OCI-LY1 (cell line): ENCODE data around the gene SLC25A25.

Source experiments
- H2AFZ ChIP-seq: fragments of 200-600 bp; sonication (generic), shearing (Covaris generic); 2 replicates; pipeline ENCODE4 v1.6.0; 2014; ENCODE audit warnings: antibody characterized with exemption, mild to moderate bottlenecking, low read length
- H3F3A ChIP-seq: fragments of 200-600 bp; sonication (generic), shearing (Covaris generic); 2 replicates; pipeline ENCODE4 v1.6.0; 2014; ENCODE audit warnings: mild to moderate bottlenecking, antibody characterized with exemption, low read length, moderate library complexity; ENCODE audit not compliant: insufficient read depth
- H3K27ac ChIP-seq: fragments of 200-600 bp; sonication (generic); 2 replicates; pipeline ENCODE4 v1.5.1; 2014; ENCODE audit warnings: low read length, mixed run types, mild to moderate bottlenecking, low read depth; ENCODE audit not compliant: poor library complexity, severe bottlenecking
- H3K27me3 ChIP-seq: fragments of 200-600 bp; sonication (generic); 2 replicates; pipeline ENCODE4 v1.6.0; 2014; ENCODE audit warnings: antibody characterized with exemption, mild to moderate bottlenecking, low read length, moderate library complexity; ENCODE audit not compliant: insufficient read depth
- H3K36me3 ChIP-seq: fragments of 200-600 bp; sonication (generic); 2 replicates; pipeline ENCODE4 v1.6.1; 2014; ENCODE audit warnings: mild to moderate bottlenecking, antibody characterized with exemption, low read length, moderate library complexity, mixed read lengths; ENCODE audit not compliant: insufficient read depth
- H3K4me1 ChIP-seq: fragments of 200-600 bp; sonication (generic); 2 replicates; pipeline ENCODE4 v1.5.1; 2014; ENCODE audit warnings: mild to moderate bottlenecking, low read length, moderate library complexity; ENCODE audit not compliant: insufficient read depth, severe bottlenecking
- H3K4me2 ChIP-seq: fragments of 200-600 bp; sonication (generic), shearing (Covaris generic); 2 replicates; pipeline ENCODE4 v1.6.1; 2014; ENCODE audit warnings: low read length
- H3K4me3 ChIP-seq: fragments of 200-600 bp; sonication (generic); 2 replicates; pipeline ENCODE4 v1.5.1; 2014; ENCODE audit warnings: low read length, low read depth, mild to moderate bottlenecking, mixed read lengths; ENCODE audit not compliant: poor library complexity, severe bottlenecking
- H3K79me2 ChIP-seq: fragments of 200-600 bp; shearing (Covaris generic); 2 replicates; pipeline ENCODE4 v1.6.1; 2016; ENCODE audit warnings: mixed run types, low read length, mixed read lengths; ENCODE audit not compliant: insufficient read depth
- H3K9ac ChIP-seq: fragments of 200-600 bp; sonication (generic), shearing (Covaris generic); 2 replicates; pipeline ENCODE4 v1.6.1; 2014; ENCODE audit warnings: mild to moderate bottlenecking, low read length, mixed read lengths
- H3K9me2 ChIP-seq: fragments of 200-600 bp; sonication (generic), shearing (Covaris generic); 2 replicates; pipeline ENCODE4 v1.6.1; 2014; ENCODE audit warnings: low read depth, mild to moderate bottlenecking, low read length, mixed read lengths
- H3K9me3 ChIP-seq: fragments of 200-600 bp; shearing (Covaris generic); 2 replicates; pipeline ENCODE4 v1.6.1; 2014; ENCODE audit warnings: low read length, mixed read lengths
- H4K20me1 ChIP-seq: fragments of 200-600 bp; sonication (generic), shearing (Covaris generic); 2 replicates; pipeline ENCODE4 v1.6.0; 2016; ENCODE audit warnings: mild to moderate bottlenecking, low read length; ENCODE audit not compliant: insufficient read depth
- CTCF ChIP-seq: fragments of 200-600 bp; sonication (generic), shearing (Covaris generic); IDR thresholded peaks from 2 replicates; pipeline ENCODE4 v1.5.1; 2017; ENCODE audit warnings: mild to moderate bottlenecking, antibody characterized with exemption, low read length, moderate library complexity, mixed read lengths
- EZH2 ChIP-seq: fragments of 200-600 bp; sonication (generic), shearing (Covaris generic); IDR thresholded peaks from 2 replicates; pipeline ENCODE4 v1.8.0; 2017; ENCODE audit warnings: borderline replicate concordance, mixed run types, mild to moderate bottlenecking, antibody characterized with exemption, low read length, moderate library complexity, mixed read lengths

SLC25A25 gene

GRCh38 chr9:128072144-128073021 lies 4.4 kb downstream of the SLC25A25 start:
- peaks cover 58% of the 10 kb centered on the region for H3K79me2 ChIP-seq
- H3K27me3 ChIP-seq = no peaks in the 10 kb centered on the region
- peak overlapping the region; percentile 32 for H3K9ac ChIP-seq
- H3K27ac ChIP-seq = peak overlapping the region; percentile 94
- H3K4me3 ChIP-seq = peak overlapping the region; percentile 36
- peaks cover 48% of the 10 kb centered on the region for H3K4me1 ChIP-seq
- peaks cover 10% of the 10 kb centered on the region for H3K36me3 ChIP-seq
- TF ChIP-seq CTCF (no peak), EZH2 (no peak)
- H2AFZ ChIP-seq = no peak overlapping the region
- no peaks in the 10 kb centered on the region for H4K20me1 ChIP-seq
- H3F3A ChIP-seq = peaks cover 22% of the 10 kb centered on the region
- H3K4me2 ChIP-seq = peak overlapping the region; percentile 54
- H3K9me3 ChIP-seq = no peaks in the 10 kb centered on the region
- no peaks in the 10 kb centered on the region for H3K9me2 ChIP-seq

GRCh38 chr9:128073253-128073886 lies 5.3 kb downstream of the SLC25A25 start:
- H3F3A ChIP-seq = peaks cover 22% of the 10 kb centered on the region
- peak overlapping the region; percentile 54 for H3K4me2 ChIP-seq
- peaks cover 61% of the 10 kb centered on the region for H3K79me2 ChIP-seq
- H3K36me3 ChIP-seq = peaks cover 10% of the 10 kb centered on the region
- H3K9ac ChIP-seq = peak overlapping the region; percentile 22; the same call in 1 of the 2 replicates
- H4K20me1 ChIP-seq = no peaks in the 10 kb centered on the region
- TF ChIP-seq CTCF (no peak), EZH2 (no peak)
- H2AFZ ChIP-seq = no peak overlapping the region
- H3K27ac ChIP-seq = peak overlapping the region; percentile 94
- no peaks in the 10 kb centered on the region for H3K27me3 ChIP-seq
- peak overlapping the region; percentile 36 for H3K4me3 ChIP-seq
- no peaks in the 10 kb centered on the region for H3K9me3 ChIP-seq
- H3K9me2 ChIP-seq = no peaks in the 10 kb centered on the region
- peaks cover 58% of the 10 kb centered on the region for H3K4me1 ChIP-seq

GRCh38 chr9:128077847-128078503 lies 9.9 kb downstream of the SLC25A25 start:
- Histone ChIP-seq H3K4me1 (peaks cover 48% of the 10 kb centered on the region), H3K27me3 (no peaks in the 10 kb centered on the region), H3K4me2 (peak overlapping the region; percentile 12; the same call in 1 of the 2 replicates), H4K20me1 (no peaks in the 10 kb centered on the region), H3K9me2 (no peaks in the 10 kb centered on the region), H3K9me3 (no peaks in the 10 kb centered on the region), H3K4me3 (no peak overlapping the region), H3K36me3 (peaks cover 10% of the 10 kb centered on the region), H3K27ac (peak overlapping the region; percentile 53), H3K79me2 (peaks cover 37% of the 10 kb centered on the region), H3K9ac (no peak overlapping the region), H2AFZ (no peak overlapping the region), H3F3A (peaks cover 10% of the 10 kb centered on the region; the same call in 1 of the 2 replicates)
- TF ChIP-seq CTCF (no peak), EZH2 (no peak)
